ENCODE results near the gene MED9. TPM values are rescaled to one million over a fixed set of nuclear protein-coding genes. Genes with fewer than 3 reads are reported as not detected.
A peak's percentile ranks its signal among the peaks of the same experiment; 100 is the strongest.

Gene MED9
- total and polyA plus RNA-seq, 11 donors: 26.3 to 64.4 (median 34.2) TPM

GRCh38 chr17:17497065-17497844 lies 20.5 kb downstream of the MED9 start:
- 39 to 49% (median 41%) methylated on average over 16 to 19 of the region's 19 CpGs for WGBS, 4 donors
- H3K27me3 ChIP-seq: peaks cover 0 to 7% (median 0%) of the 10 kb centered on the region in 9 donors
- TF ChIP-seq CTCF (IDR thresholded peaks at IDR 0.05): peak in 4 of 12 donors; percentile 4 to 21 (median 18)
- TF ChIP-seq POLR2A (IDR thresholded peaks at IDR 0.05): no peak
- H3K9me3 ChIP-seq: no peaks in the 10 kb centered on the region
- DNase-seq (peak in 1 of 5 donors; percentile 24), ATAC-seq (no peak)
- peak overlapping the region in 8 of 12 donors; percentile 82 to 98 (median 92) for H3K27ac ChIP-seq
- peaks cover 0 to 43% (median 22%) of the 10 kb centered on the region in 12 donors for H3K4me1 ChIP-seq
- H3K36me3 ChIP-seq: peaks cover 0 to 9% (median 5%) of the 10 kb centered on the region in 9 donors
- H3K4me3 ChIP-seq: peak overlapping the region in 11 of 12 donors; percentile 50 to 81 (median 69)
- intact Hi-C loops (cut with DNase I): loop anchor here (1.0 to 10.0 kb wide), 13 partner anchors 55 to 148 kb away; no protein-coding TSS in a partner anchor

GRCh38 chr17:17497845-17498520 lies 21.2 kb downstream of the MED9 start:
- TF ChIP-seq POLR2A (IDR thresholded peaks at IDR 0.05): no peak
- no peak for TF ChIP-seq CTCF (IDR thresholded peaks at IDR 0.05)
- peak in 2 of 5 donors; percentile 21 to 48 for DNase-seq
- H3K4me3 ChIP-seq: no peak overlapping the region

GRCh38 chr17:17498606-17499301 lies 22.0 kb downstream of the MED9 start:
- H3K27ac ChIP-seq: no peak overlapping the region
- no peak overlapping the region for H3K4me3 ChIP-seq
- DNase-seq (peak in 2 of 5 donors; percentile 12 to 30), ATAC-seq (no peak)
- H3K9me3 ChIP-seq: no peaks in the 10 kb centered on the region
- no peaks in the 10 kb centered on the region for H3K36me3 ChIP-seq
- 89 to 92% (median 91%) methylated on average over 15 to 16 of the region's 16 CpGs for WGBS, 4 donors
- intact Hi-C loops (cut with DNase I): loop anchor here in 8 of 10 donors (2.0 to 10.0 kb wide), 8 partner anchors 54 to 146 kb away; no protein-coding TSS in a partner anchor
- H3K27me3 ChIP-seq: peaks cover 0 to 7% (median 0%) of the 10 kb centered on the region in 9 donors
- peaks cover 0 to 32% (median 20%) of the 10 kb centered on the region in 12 donors for H3K4me1 ChIP-seq
- no peak for TF ChIP-seq CTCF (IDR thresholded peaks at IDR 0.05)
- no peak for TF ChIP-seq POLR2A (IDR thresholded peaks at IDR 0.05)

More at GRCh38 chr17:17497845-17498520, 21.2 kb downstream of the MED9 start:
- peaks cover 0 to 35% (median 20%) of the 10 kb centered on the region in 12 donors for H3K4me1 ChIP-seq
- H3K27me3 ChIP-seq: peaks cover 0 to 7% (median 0%) of the 10 kb centered on the region in 9 donors
- intact Hi-C loops (cut with DNase I): loop anchor here (1.0 to 10.0 kb wide), 13 partner anchors 54 to 147 kb away; no protein-coding TSS in a partner anchor
- 95 to 100% (median 97%) methylated on average over 3 to 10 of the region's 10 CpGs for WGBS, 4 donors
- H3K36me3 ChIP-seq: peaks cover 0 to 1% (median 0%) of the 10 kb centered on the region in 9 donors
- no peaks in the 10 kb centered on the region for H3K9me3 ChIP-seq
- H3K27ac ChIP-seq: no peak overlapping the region
- ATAC-seq: no peak

Data from heart left ventricle (tissue), 16 donors.